AG09319 (cell line): ENCODE results near the gene DHRS2.
"Not testable (repeated sequence)": the region's sequence is repeated elsewhere in the genome, so short reads cannot be mapped to it uniquely, and the experiment has no call there.

Source experiments
- DNase-seq: peaks from one replicate; pipeline ENCODE4 v3.0.0-alpha.2; 2010; ENCODE audit warnings: low read depth; ENCODE audit errors: extremely low read depth
- TF ChIP-seq, protein P1 (sequence below): IDR thresholded peaks from 2 replicates; pipeline ENCODE4 v1.5.1; 2011; ENCODE audit warnings: low read depth, mild to moderate bottlenecking, inconsistent platforms, low read length, moderate library complexity

DHRS2 gene

DNA sequence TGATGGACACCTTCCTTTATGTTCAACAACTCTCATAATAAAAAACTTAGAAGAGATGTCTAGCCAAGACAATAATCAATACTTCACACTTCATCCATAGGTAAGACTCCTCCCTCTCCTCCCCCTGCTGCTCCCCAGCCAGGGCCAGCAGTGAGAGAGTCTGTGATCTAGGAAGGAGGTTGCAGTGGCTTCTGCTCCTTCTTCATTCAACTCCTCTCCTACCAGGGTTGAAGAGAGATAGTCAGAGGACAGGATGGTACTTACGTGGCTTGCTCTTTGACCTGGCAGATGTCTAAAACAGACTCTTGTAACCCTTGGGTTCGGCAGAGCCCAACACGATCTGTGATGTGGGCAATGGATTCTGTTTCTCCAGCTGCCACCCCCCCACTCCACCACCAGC lies 31.0 kb downstream of the DHRS2 start:
- TF ChIP-seq, protein P1, sequence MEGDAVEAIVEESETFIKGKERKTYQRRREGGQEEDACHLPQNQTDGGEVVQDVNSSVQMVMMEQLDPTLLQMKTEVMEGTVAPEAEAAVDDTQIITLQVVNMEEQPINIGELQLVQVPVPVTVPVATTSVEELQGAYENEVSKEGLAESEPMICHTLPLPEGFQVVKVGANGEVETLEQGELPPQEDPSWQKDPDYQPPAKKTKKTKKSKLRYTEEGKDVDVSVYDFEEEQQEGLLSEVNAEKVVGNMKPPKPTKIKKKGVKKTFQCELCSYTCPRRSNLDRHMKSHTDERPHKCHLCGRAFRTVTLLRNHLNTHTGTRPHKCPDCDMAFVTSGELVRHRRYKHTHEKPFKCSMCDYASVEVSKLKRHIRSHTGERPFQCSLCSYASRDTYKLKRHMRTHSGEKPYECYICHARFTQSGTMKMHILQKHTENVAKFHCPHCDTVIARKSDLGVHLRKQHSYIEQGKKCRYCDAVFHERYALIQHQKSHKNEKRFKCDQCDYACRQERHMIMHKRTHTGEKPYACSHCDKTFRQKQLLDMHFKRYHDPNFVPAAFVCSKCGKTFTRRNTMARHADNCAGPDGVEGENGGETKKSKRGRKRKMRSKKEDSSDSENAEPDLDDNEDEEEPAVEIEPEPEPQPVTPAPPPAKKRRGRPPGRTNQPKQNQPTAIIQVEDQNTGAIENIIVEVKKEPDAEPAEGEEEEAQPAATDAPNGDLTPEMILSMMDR, result no peak
- DNase-seq, result no peak

DNA sequence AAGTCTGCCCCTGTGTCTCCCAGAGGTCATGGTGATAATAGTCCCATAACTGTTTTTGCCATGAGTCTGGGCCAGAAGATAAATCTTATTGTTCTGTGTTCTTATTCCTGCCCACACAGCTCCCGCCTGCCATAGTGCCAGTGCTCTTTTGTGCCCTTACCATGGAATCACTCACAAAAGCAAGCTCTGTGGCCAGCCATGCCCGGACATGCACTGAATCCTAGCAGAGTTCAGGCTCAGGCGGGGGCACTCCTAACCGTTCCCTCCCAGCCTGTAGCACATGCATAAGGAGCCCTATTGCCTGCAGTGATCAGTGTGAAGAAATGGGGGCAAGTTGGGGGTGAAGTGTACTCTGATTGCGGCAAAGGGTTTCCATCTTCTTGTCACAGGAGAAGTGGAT lies 33.3 kb downstream of the DHRS2 start:
- TF ChIP-seq, protein P1, result no peak
- DNase-seq, result no peak

DNA sequence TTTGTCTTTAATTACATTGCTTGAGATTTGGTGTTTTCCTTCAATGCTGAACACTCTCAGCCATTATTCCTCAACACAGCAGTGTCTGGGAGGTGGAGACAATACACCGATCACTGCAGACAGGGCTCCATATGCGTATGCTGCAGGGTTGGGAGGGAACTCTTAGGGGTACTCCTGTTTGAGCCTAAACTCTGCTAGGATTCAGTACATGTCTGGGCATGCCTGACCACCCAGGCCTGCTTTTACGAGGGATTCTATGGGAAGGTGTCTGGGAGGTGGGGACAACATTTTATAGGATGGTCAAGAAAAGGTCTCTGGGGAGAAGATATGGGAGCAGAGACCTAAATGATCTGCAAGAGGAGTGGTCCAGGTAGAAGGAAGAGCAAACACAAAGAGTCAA lies 34.3 kb downstream of the DHRS2 start:
- no peak for DNase-seq
- TF ChIP-seq, protein P1, result no peak

DNA sequence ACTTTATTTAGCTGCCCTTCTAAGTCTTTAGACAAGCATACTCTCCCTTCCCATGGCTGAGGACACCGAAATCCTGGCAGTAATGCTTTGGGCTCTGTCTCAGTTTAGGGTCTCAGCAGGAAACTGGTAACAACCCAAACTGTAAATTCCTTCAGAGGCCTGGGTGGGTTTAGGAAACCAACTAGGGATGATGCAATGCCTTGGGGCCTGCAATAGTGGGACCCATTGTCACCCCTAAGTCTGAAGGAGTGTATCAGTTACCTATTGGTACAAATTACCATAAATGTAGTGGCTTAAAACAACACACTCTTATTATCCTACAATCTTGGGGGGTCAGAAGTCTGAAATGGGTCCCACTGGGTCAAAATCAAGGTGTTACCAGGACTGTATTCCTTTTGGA lies 36.0 kb downstream of the DHRS2 start:
- TF ChIP-seq, protein P1, result no peak
- no peak for DNase-seq

DNA sequence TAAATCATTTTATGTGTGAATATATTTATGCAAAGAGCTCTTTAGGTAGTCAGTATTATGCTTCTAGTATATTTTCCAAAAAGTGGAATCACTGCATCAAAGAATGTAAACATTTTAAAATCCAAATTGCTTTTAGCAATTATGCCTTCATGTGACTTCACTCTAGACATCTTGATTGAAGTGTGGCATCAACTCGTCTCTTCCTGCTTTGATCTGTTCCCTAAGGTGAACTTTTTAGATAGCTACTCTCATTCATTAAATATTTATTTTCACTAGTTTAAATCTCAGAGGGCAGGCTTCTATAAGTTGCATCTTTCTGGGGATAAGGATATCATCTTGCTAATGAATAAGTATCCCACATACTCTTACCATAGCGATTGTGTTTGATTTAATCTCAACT lies 39.2 kb downstream of the DHRS2 start:
- no peak for DNase-seq
- TF ChIP-seq, protein P1, result no peak

DNA sequence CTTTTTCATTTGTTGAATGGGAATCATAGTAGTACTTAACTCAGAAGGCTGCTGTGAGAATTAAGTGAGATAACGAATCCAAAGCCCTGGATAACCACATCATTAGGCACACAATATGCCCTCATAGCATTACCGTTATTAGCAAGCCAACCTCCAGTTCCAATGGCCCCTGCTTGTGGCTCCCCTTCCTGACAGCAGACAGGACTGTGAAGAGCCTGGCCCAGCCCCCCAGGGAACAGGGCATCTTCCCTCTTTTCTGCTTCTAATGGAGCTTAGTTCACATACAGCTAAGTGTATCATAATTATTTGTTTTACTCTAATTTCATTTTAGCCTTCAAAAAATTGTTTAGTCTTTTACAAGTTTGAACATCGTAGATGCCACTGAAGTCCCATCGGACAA lies 39.7 kb downstream of the DHRS2 start:
- DNase-seq, result no peak
- TF ChIP-seq, protein P1, result no peak

DNA sequence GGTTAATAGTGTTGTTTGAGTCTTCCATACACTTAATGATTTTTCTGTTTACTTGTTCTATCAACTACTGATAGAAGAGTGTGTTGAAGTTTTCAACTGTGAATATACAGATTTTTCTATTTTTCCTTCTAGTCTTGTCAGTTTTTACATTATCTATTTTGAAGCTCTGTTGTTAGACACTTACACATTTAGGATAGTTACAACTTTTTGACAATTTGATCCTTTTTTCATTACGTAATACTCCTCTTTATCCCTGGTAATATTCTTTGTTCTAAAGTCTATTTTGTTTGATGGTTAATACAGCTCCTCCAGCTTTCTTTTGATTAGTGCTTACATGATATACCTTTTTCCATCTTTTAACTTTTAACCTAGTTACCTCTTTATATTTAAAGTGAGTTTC lies 45.2 kb downstream of the DHRS2 start:
- TF ChIP-seq, protein P1, result no peak
- no peak for DNase-seq

DNA sequence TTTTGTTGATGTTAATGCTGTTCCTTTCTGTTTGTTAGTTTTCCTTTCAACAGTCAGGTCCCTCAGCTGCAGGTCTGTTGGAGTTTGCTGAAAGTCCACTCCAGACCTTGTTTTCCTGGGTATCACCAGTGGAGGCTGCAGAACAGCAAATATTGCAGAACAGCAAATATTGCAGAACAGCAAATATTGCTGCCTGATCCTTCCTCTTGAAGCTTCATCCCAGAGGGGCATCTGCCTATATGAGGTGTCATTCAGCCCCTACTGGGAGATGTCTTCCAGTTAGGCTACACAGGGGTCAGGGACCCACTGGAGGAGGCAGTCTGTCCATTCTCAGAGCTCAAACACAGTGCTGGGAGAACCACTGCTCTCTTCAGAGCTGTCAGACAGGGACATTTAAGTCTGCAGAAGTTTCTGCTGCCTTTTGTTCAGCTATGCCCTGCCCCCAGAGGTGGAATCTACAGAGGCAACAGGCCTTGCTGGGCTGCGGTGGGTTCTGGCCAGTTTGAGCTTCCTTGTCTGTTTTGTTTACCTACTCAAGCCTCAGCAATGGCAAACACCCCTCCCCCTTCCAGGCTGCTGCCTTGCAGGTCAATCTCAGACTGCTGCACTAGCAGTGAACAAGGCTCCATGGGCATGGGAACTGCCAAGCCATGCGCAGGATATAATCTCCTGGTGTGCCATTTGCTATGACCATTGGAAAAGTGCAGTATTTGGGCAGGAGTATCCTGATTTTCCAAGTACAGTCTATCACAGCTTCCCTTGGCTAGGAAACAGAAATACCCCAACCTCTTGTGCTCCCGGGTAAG lies 53.7 kb downstream of the DHRS2 start:
- not testable (repeated sequence) for DNase-seq
